HEK293T (cell line): ENCODE data around the gene GPBP1.

Experiments
- ARNT ChIP-seq: fragments of 450-650 bp; IDR thresholded peaks from 2 replicates; pipeline ENCODE4 v1.6.1; 2017; ENCODE audit warnings: mild to moderate bottlenecking
- ELF4 ChIP-seq: fragments of 450-650 bp; IDR thresholded peaks from 2 replicates; pipeline ENCODE4 v1.6.1; 2017; ENCODE audit warnings: antibody characterized with exemption
- FOXA1 ChIP-seq: fragments of 450-650 bp; IDR thresholded peaks from 2 replicates; pipeline ENCODE4 v1.6.1; 2016; ENCODE audit warnings: mild to moderate bottlenecking
- FOXK2 ChIP-seq: fragments of 450-650 bp; IDR thresholded peaks from 2 replicates; pipeline ENCODE4 v1.6.1; 2016; ENCODE audit warnings: mild to moderate bottlenecking
- LEF1 ChIP-seq: fragments of 450-650 bp; IDR thresholded peaks from 2 replicates; pipeline ENCODE4 v1.6.1; 2017; ENCODE audit warnings: mild to moderate bottlenecking, borderline replicate concordance
- NFRKB ChIP-seq: fragments of 450-650 bp; IDR thresholded peaks from 2 replicates; pipeline ENCODE4 v1.6.1; 2016; ENCODE audit warnings: mild to moderate bottlenecking, moderate library complexity
- TF ChIP-seq, protein P1 (sequence below): fragments of 450-650 bp; IDR thresholded peaks from 2 replicates; pipeline ENCODE4 v1.6.1; 2016

DNA sequence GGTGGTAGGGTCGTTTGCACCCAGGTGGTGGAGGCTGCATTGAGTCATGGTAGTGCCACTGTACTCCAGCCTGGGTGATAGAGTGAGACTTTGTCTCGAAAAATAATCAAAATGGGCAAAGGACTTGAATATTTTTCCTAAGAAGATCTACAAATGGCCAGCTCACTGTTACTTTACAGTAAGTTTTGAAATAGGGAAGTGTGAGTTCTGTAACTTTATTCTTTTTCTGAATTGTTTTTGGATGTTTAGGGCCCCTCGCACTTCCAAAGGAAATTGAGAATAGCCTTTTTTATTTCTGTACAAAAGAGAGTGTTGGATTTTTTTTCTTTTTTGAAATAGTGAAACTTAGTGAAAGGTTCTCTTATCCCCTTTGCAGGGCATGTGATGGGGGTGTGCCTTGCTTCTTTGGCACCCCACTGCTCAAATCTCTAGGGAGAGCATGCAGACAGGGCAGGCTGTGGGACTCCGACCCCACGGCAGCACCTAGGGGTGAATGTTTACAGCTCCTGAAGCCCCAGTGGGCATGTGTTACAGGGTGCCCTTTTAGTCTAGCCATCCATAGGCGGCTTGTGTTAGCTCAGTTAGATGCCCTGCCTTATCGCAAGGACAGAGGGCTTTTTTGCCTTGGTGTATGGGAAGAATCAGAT, 33.3 kb downstream of the GPBP1 start:
- TF ChIP-seq, protein P1, sequence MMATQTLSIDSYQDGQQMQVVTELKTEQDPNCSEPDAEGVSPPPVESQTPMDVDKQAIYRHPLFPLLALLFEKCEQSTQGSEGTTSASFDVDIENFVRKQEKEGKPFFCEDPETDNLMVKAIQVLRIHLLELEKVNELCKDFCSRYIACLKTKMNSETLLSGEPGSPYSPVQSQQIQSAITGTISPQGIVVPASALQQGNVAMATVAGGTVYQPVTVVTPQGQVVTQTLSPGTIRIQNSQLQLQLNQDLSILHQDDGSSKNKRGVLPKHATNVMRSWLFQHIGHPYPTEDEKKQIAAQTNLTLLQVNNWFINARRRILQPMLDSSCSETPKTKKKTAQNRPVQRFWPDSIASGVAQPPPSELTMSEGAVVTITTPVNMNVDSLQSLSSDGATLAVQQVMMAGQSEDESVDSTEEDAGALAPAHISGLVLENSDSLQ = no peak
- no peak for TF ChIP-seq FOXA1
- no peak for TF ChIP-seq LEF1
- TF ChIP-seq NFRKB = no peak
- no peak for TF ChIP-seq ELF4
- TF ChIP-seq ARNT = no peak
- no peak for TF ChIP-seq FOXK2
